K562 (cell line): ENCODE measurements around the gene FAM78A. TPM values are rescaled to one million over a fixed set of nuclear protein-coding genes. Genes with fewer than 3 reads are reported as not detected.

Experiments used
- ATAC-seq: fragments of 200-7000 bp; cut with Tn5 transposase; 3 replicates; pipeline ENCODE4 v1.9.1; 2020; ENCODE audit warnings: moderate library complexity
- BruUV-seq: library from RNA; stranded (reverse); fragments of 400-500 nt; replicated peaks from 2 replicates; lab custom pipeline; 2021; lab: Mats Ljungman, UMichigan
- CTCF ChIA-PET: fragments of 300-600 bp; formaldehyde crosslinking; extraction: SDS; loops from one replicate; lab custom pipeline; 2021; ENCODE audit warnings: low intra/inter-chr PET ratio; lab: Yijun Ruan, JAX
- POLR2A ChIA-PET: fragments of 300-600, 350-650 bp; sonication (Branson Sonifier 250); formaldehyde crosslinking; extraction: SDS; loops from one replicate; lab custom pipeline; 2021; ENCODE audit warnings: antibody characterized with exemption, inconsistent platforms; lab: Yijun Ruan, JAX
- DNase-seq, 4 experiments: peaks; one replicate each; pipeline versions ENCODE4 v3.0.0 to v3.0.0-alpha.2; 2011 to 2018; ENCODE audit warnings: low spot score in 3 of 4, mixed read lengths in 3 of 4; ENCODE audit errors: extremely low read depth in 1 of 4
- FAIRE-seq: peaks from 2 replicates; lab custom pipeline; 2011; peaks lifted over from hg19 to GRCh38; lab: Jason Lieb, UNC
- H2AFZ ChIP-seq: 2 replicates; pipeline ENCODE4 v1.6.0; 2011; ENCODE audit warnings: low read depth, low read length, control low read depth, inconsistent platforms
- H3K27ac ChIP-seq: fragments of 200-600 bp; 3 replicates; pipeline ENCODE4 v1.8.0; 2011; ENCODE audit warnings: low read depth, mild to moderate bottlenecking, control low read depth, inconsistent platforms, low read length, moderate library complexity, mixed read lengths; ENCODE audit errors: extremely low read depth
- H3K27me3 ChIP-seq, 2 experiments: fragments of 300-600 bp in 1 of 2; 2 replicates in 1 of 2; 3 replicates in 1 of 2; pipeline versions ENCODE4 v1.6.0 to v1.8.0; 2011; ENCODE audit warnings: inconsistent platforms in 2 of 2, low read length in 2 of 2, mild to moderate bottlenecking in 1 of 2, mixed read lengths in 1 of 2, moderate library complexity in 1 of 2; ENCODE audit not compliant: control insufficient read depth in 2 of 2, insufficient read depth in 2 of 2
- H3K36me3 ChIP-seq: fragments of 300-600 bp; 3 replicates; pipeline ENCODE4 v1.8.0; 2011; ENCODE audit warnings: mild to moderate bottlenecking, low read length, inconsistent platforms; ENCODE audit not compliant: control insufficient read depth, insufficient read depth
- H3K4me1 ChIP-seq, 2 experiments: fragments of 200-600 bp in 1 of 2; replicated peaks in 1 of 2; 2 replicates in 1 of 2; 3 replicates in 1 of 2; pipeline versions ENCODE4 v1.5.1 to v1.8.0; 2011; ENCODE audit warnings: inconsistent platforms in 2 of 2, low read length in 2 of 2, mild to moderate bottlenecking in 1 of 2, mixed read lengths in 1 of 2, moderate library complexity in 1 of 2; ENCODE audit not compliant: control insufficient read depth in 2 of 2, insufficient read depth in 2 of 2
- H3K4me2 ChIP-seq: 2 replicates; pipeline ENCODE4 v1.6.1; 2011; ENCODE audit warnings: low read length, control low read depth, inconsistent platforms, mixed read lengths; ENCODE audit not compliant: insufficient read depth
- H3K4me3 ChIP-seq: fragments of 200-600 bp; sonication (generic), shearing (Covaris generic); 2 replicates; pipeline ENCODE4 v1.5.1; 2016; ENCODE audit warnings: control low read depth, inconsistent platforms
- H3K79me2 ChIP-seq: fragments of 200-600 bp; 3 replicates; pipeline ENCODE4 v1.8.0; 2011; ENCODE audit warnings: low read length, inconsistent platforms; ENCODE audit not compliant: control insufficient read depth, insufficient read depth
- H3K9ac ChIP-seq, 2 experiments: 2 replicates each; pipeline versions ENCODE4 v1.6.0 to v1.6.1; 2011; ENCODE audit warnings: low read depth in 2 of 2, low read length in 2 of 2, control low read depth in 1 of 2, inconsistent platforms in 1 of 2, mild to moderate bottlenecking in 1 of 2, mixed read lengths in 1 of 2; ENCODE audit not compliant: insufficient read depth in 1 of 2
- H3K9me1 ChIP-seq: one replicate; pipeline ENCODE4 v1.6.0; 2011; ENCODE audit warnings: inconsistent platforms, mild to moderate bottlenecking, low read length, moderate library complexity; ENCODE audit not compliant: control insufficient read depth, insufficient read depth
- H3K9me3 ChIP-seq: replicated peaks from 2 replicates; pipeline ENCODE4 v1.5.1; 2011; ENCODE audit warnings: low read depth, low read length, inconsistent platforms; ENCODE audit not compliant: control insufficient read depth, insufficient read depth
- H4K20me1 ChIP-seq: replicated peaks from 2 replicates; pipeline ENCODE4 v1.6.1; 2011; ENCODE audit warnings: low read length, inconsistent platforms, mixed read lengths; ENCODE audit not compliant: control insufficient read depth, insufficient read depth
- FOXJ2 ChIP-seq: fragments of 200-800 bp; sonication (Bioruptor generic); IDR thresholded peaks from 2 replicates; pipeline ENCODE4 v1.6.1; 2016; ENCODE audit warnings: missing genetic modification characterization, missing compliant biosample characterization
- PHTF2 ChIP-seq: fragments of 250-450 bp; sonication (Bioruptor Pico); IDR thresholded peaks from 2 replicates; pipeline ENCODE4 v1.5.0; 2021; ENCODE audit warnings: mild to moderate bottlenecking
- SIN3A ChIP-seq, 2 experiments: fragments of 150-350 bp in 1 of 2; IDR thresholded peaks; 2 replicates each; pipeline ENCODE4 v1.6.1; 2011 to 2016; ENCODE audit warnings: borderline replicate concordance in 2 of 2, low read depth in 2 of 2, low read length in 2 of 2, mild to moderate bottlenecking in 2 of 2, moderate library complexity in 2 of 2; ENCODE audit not compliant: control insufficient read depth in 1 of 2
- STAG1 ChIP-seq: sonication (generic); formaldehyde crosslinking; IDR thresholded peaks from 2 replicates; pipeline ENCODE4 v1.5.0; 2020; ENCODE audit warnings: missing genetic modification reagents, borderline replicate concordance
- ZNF253 ChIP-seq: fragments of 250-450 bp; sonication (Bioruptor Pico); conservative IDR thresholded peaks from 2 replicates; pipeline ENCODE4 v1.6.1; 2021; ENCODE audit warnings: mild to moderate bottlenecking
- WGBS: fragments of 100-300 bp; shearing (Covaris generic); methylation state at CpG from one replicate; pipeline ENCODE4 v1.1.6; 2016; ENCODE audit warnings: low coverage, mixed read lengths; ENCODE audit not compliant: insufficient coverage; ENCODE audit errors: missing lambda C conversion rate; 5-methylcytosine and 5-hydroxymethylcytosine counted together
- in situ Hi-C: fragments of 300-500 bp; cut with MboI; formaldehyde crosslinking; loops from 4 replicates; pipeline ENCODE4 v1.15.0; 2018; ENCODE audit warnings: inconsistent platforms, mixed read lengths
- intact Hi-C: fragments of 100-400 bp; cut with micrococcal nuclease; formaldehyde crosslinking; loops from 2 replicates; pipeline ENCODE4 v1.14.2; 2022
- polyA plus RNA-seq, 8 experiments: library from polyadenylated mRNA; depleted of rRNA in 4 of 8; stranded (reverse) in 5 of 8; unstranded in 3 of 8; fragments of >200 nt; fragmentation: Nextera tagmentation in 2 of 8; fragmentation: Illumina TruSeq in 1 of 8; extraction: Ambion mirVana in 2 of 8; extraction: Trizol in 1 of 8; gene quantifications; 2 replicates each; pipeline versions ENCODE4 v1.2.1 to v1.2.3, GENCODE V29; 2011 to 2014; ENCODE audit warnings: inconsistent platforms in 1 of 8, missing spikeins in 1 of 8
- total RNA-seq, 7 experiments: library from RNA; depleted of rRNA in 6 of 7; stranded (reverse); fragments of >200 nt in 6 of 7; fragmentation: Illumina TruSeq in 2 of 7; extraction: Trizol in 2 of 7; gene quantifications; 2 replicates each; pipeline versions ENCODE4 v1.2.1 to v1.2.3, GENCODE V29; 2011 to 2021; ENCODE audit warnings: low replicate concordance in 1 of 7
- TF ChIP-seq, protein P1 (sequence below): fragments of 450-650 bp; formaldehyde crosslinking; IDR thresholded peaks from 2 replicates; pipeline ENCODE4 v1.4.0; 2022; ENCODE audit warnings: missing genetic modification characterization
- TF ChIP-seq, protein P2 (sequence below): fragments of 250-450 bp; sonication (Bioruptor Pico); IDR thresholded peaks from 2 replicates; pipeline ENCODE4 v1.4.0; 2020
- TF ChIP-seq, protein P3 (sequence below): sonication (generic); formaldehyde crosslinking; IDR thresholded peaks from 2 replicates; pipeline ENCODE4 v1.8.0; 2023; ENCODE audit warnings: mild to moderate bottlenecking, missing genetic modification reagents

The FAM78A gene
- total and polyA plus RNA-seq, 9 of the 15 experiments (the other 6 are each of a cell fraction or from before 2014, with no cell fraction given): 0.56 to 103 (median 55.2) TPM

DNA sequence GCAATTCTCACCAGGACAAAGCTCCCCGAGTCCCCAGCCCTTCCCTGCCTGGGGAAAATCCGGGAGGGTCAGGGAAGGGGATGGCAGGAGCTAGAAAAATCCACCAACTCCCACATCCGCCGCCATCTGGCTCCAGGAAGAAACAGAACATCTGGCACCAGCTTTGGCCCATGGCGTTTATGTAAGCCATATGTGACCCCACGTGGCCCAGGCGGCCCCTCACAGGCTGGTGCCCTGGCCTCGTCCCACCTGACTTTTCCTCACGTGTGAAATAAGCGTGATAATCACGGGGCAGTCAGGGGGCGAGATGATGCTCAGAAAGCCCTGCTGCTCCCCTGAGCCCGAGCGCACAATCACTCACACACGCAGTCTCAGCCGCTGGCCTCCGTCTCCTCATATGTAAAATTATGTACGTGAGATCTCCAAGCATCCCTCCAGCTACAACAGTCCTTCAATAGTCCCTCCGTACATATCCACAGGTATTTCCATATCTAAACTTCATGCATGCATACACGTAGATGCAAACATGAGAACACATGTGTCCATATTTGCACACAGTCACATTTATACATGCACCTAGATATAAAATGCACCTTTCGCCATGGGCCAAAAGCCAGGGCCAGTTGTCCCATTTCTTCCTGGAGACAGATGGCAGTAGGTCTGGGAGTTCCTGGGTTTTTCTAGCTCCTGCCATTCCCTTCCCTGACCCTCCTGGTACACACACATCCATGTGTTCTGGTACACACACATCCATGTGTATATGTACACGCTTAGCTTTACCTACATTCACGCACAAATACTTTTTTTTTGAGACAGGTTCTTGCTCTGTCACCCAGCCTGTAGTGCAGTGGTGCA is 42.1 kb upstream of the FAM78A start:
- no peak for DNase-seq
- Histone ChIP-seq H3K4me2 (no peak overlapping the region), H4K20me1 (no peaks in the 10 kb centered on the region), H3K27ac (no peak overlapping the region), H3K27me3 (no peaks in the 10 kb centered on the region), H3K4me3 (no peak overlapping the region)
- CTCF ChIA-PET: no interaction called here
- BruUV-seq: no TSS peak
- POLR2A ChIA-PET: interaction anchor here (1.4 kb wide), 1 partner anchor 7 kb away, joined by 4 read pairs; no protein-coding TSS in a partner anchor
- no peak for TF ChIP-seq STAG1
- TF ChIP-seq FOXJ2 (tag): no peak
- no peak for TF ChIP-seq PHTF2 (CRISPR knock-in tag)
- TF ChIP-seq, protein P1, sequence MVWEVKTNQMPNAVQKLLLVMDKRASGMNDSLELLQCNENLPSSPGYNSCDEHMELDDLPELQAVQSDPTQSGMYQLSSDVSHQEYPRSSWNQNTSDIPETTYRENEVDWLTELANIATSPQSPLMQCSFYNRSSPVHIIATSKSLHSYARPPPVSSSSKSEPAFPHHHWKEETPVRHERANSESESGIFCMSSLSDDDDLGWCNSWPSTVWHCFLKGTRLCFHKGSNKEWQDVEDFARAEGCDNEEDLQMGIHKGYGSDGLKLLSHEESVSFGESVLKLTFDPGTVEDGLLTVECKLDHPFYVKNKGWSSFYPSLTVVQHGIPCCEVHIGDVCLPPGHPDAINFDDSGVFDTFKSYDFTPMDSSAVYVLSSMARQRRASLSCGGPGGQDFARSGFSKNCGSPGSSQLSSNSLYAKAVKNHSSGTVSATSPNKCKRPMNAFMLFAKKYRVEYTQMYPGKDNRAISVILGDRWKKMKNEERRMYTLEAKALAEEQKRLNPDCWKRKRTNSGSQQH (CRISPR knock-in tag): no peak
- TF ChIP-seq SIN3A (IDR thresholded peaks at IDR 0.05; ENCODE audit: borderline replicate concordance in 2 of 2, control insufficient read depth in 1 of 2, low read depth in 2 of 2, low read length in 2 of 2): no peak
- TF ChIP-seq, protein P2, sequence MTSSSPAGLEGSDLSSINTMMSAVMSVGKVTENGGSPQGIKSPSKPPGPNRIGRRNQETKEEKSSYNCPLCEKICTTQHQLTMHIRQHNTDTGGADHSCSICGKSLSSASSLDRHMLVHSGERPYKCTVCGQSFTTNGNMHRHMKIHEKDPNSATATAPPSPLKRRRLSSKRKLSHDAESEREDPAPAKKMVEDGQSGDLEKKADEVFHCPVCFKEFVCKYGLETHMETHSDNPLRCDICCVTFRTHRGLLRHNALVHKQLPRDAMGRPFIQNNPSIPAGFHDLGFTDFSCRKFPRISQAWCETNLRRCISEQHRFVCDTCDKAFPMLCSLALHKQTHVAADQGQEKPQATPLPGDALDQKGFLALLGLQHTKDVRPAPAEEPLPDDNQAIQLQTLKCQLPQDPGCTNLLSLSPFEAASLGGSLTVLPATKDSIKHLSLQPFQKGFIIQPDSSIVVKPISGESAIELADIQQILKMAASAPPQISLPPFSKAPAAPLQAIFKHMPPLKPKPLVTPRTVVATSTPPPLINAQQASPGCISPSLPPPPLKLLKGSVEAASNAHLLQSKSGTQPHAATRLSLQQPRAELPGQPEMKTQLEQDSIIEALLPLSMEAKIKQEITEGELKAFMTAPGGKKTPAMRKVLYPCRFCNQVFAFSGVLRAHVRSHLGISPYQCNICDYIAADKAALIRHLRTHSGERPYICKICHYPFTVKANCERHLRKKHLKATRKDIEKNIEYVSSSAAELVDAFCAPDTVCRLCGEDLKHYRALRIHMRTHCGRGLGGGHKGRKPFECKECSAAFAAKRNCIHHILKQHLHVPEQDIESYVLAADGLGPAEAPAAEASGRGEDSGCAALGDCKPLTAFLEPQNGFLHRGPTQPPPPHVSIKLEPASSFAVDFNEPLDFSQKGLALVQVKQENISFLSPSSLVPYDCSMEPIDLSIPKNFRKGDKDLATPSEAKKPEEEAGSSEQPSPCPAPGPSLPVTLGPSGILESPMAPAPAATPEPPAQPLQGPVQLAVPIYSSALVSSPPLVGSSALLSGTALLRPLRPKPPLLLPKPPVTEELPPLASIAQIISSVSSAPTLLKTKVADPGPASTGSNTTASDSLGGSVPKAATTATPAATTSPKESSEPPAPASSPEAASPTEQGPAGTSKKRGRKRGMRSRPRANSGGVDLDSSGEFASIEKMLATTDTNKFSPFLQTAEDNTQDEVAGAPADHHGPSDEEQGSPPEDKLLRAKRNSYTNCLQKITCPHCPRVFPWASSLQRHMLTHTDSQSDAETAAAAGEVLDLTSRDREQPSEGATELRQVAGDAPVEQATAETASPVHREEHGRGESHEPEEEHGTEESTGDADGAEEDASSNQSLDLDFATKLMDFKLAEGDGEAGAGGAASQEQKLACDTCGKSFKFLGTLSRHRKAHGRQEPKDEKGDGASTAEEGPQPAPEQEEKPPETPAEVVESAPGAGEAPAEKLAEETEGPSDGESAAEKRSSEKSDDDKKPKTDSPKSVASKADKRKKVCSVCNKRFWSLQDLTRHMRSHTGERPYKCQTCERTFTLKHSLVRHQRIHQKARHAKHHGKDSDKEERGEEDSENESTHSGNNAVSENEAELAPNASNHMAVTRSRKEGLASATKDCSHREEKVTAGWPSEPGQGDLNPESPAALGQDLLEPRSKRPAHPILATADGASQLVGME (CRISPR knock-in tag): no peak
- TF ChIP-seq, protein P3, sequence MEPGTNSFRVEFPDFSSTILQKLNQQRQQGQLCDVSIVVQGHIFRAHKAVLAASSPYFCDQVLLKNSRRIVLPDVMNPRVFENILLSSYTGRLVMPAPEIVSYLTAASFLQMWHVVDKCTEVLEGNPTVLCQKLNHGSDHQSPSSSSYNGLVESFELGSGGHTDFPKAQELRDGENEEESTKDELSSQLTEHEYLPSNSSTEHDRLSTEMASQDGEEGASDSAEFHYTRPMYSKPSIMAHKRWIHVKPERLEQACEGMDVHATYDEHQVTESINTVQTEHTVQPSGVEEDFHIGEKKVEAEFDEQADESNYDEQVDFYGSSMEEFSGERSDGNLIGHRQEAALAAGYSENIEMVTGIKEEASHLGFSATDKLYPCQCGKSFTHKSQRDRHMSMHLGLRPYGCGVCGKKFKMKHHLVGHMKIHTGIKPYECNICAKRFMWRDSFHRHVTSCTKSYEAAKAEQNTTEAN (CRISPR knock-in tag): no peak
- no peak for TF ChIP-seq ZNF253 (CRISPR knock-in tag)
- TF ChIP-seq, all 486 proteins: peak for 0
- no peaks in the 10 kb centered on the region for H3K36me3 ChIP-seq
- ATAC-seq (no peak), FAIRE-seq (no peak)
- intact Hi-C loops: no loop called here
- peaks cover 0 to 37% of the 10 kb centered on the region in 2 experiments; a peak in 3 of 5 replicates for H3K4me1 ChIP-seq
- no peaks in the 10 kb centered on the region for H3K9me3 ChIP-seq
- 57% methylated on average over 23 of the region's 23 CpGs for WGBS
- no peak overlapping the region for H2AFZ ChIP-seq
- H3K9me1 ChIP-seq: no peaks in the 10 kb centered on the region
- H3K79me2 ChIP-seq: no peaks in the 10 kb centered on the region
- in situ Hi-C loops: loop anchor here (25.0 kb wide), 1 partner anchor 606 kb away; no protein-coding TSS in a partner anchor
- H3K9ac ChIP-seq: no peak overlapping the region
